Measurements from ENCODE around the gene PLIN3. TPM values are rescaled to one million over a fixed set of nuclear protein-coding genes. Genes with fewer than 3 reads are reported as not detected.

The PLIN3 gene
- total and polyA plus RNA-seq, 9 of the 15 experiments (the other 6 are each of a cell fraction or from before 2014, with no cell fraction given), result 7.5 to 75.6 (median 43.1) TPM

DNA sequence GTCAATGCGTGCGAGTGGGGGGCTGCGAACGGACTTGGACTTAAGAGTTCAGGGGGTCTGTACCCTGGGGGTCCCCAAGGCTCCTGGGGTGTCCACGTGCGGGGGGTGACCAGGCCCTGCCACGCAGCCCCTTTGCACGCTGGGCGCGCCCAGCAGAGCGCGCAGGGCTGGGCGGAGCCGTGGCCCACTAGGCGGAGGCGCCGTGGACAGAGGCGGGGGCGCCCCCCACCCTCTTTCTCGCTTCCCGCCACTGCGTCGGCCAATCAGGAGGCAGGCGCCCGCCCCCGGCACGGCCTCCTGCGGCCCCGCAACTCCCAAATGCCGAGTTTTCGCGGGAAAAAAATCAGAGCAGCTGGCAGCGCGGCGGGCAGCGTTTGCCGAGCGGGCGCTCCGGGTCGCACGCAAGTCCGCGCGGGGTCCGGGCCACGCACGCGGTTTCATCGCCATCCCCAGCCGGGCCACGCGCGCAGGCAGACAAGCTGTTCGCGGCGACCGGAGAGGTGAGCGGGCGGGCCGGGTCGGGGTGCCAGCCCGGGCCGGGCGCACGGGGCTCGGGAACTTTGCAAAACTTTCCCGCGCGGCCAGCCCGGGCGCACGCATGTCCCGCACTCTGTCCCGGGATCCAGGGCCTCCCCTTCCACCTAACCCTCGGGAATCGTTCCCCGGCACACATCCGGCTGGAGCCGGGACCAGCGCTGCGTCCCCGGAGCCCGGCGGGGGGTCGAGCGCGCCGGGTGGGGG lies 41.9 kb upstream of the PLIN3 start, which contains the start of gene UHRF1 (continued):
- TF ChIP-seq, protein P1, sequence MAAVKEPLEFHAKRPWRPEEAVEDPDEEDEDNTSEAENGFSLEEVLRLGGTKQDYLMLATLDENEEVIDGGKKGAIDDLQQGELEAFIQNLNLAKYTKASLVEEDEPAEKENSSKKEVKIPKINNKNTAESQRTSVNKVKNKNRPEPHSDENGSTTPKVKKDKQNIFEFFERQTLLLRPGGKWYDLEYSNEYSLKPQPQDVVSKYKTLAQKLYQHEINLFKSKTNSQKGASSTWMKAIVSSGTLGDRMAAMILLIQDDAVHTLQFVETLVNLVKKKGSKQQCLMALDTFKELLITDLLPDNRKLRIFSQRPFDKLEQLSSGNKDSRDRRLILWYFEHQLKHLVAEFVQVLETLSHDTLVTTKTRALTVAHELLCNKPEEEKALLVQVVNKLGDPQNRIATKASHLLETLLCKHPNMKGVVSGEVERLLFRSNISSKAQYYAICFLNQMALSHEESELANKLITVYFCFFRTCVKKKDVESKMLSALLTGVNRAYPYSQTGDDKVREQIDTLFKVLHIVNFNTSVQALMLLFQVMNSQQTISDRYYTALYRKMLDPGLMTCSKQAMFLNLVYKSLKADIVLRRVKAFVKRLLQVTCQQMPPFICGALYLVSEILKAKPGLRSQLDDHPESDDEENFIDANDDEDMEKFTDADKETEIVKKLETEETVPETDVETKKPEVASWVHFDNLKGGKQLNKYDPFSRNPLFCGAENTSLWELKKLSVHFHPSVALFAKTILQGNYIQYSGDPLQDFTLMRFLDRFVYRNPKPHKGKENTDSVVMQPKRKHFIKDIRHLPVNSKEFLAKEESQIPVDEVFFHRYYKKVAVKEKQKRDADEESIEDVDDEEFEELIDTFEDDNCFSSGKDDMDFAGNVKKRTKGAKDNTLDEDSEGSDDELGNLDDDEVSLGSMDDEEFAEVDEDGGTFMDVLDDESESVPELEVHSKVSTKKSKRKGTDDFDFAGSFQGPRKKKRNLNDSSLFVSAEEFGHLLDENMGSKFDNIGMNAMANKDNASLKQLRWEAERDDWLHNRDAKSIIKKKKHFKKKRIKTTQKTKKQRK (IDR thresholded peaks at IDR 0.05; ENCODE audit: borderline replicate concordance, low read depth, low read length), result no peak
- TF ChIP-seq MXI1 (IDR thresholded peaks at IDR 0.05; ENCODE audit: low read depth, low read length) (no peak), RBM34 (IDR thresholded peaks at IDR 0.05; ENCODE audit: borderline replicate concordance, insufficient read depth, low read length) (0 out of 2 replicates have a peak, but pooled peaks have one; percentile 51), ZZZ3 (IDR thresholded peaks at IDR 0.05) (no peak), CREB1 (IDR thresholded peaks at IDR 0.05) (no peak), CREB1 (CRISPR knock-in tag; IDR thresholded peaks at IDR 0.05) (no peak), CREM (IDR thresholded peaks at IDR 0.05; ENCODE audit: low read depth) (peak; percentile 58), E2F3 (CRISPR knock-in tag; IDR thresholded peaks at IDR 0.05) (peak; percentile 92), SAP30 (IDR thresholded peaks at IDR 0.05; ENCODE audit: borderline replicate concordance, insufficient read depth, low read depth, low read length, poor library complexity, severe bottlenecking) (peak; percentile 67), CBFA2T3 (IDR thresholded peaks at IDR 0.05) (no peak), TAF7 (tag; IDR thresholded peaks at IDR 0.05) (no peak)
- TF ChIP-seq, protein P2, sequence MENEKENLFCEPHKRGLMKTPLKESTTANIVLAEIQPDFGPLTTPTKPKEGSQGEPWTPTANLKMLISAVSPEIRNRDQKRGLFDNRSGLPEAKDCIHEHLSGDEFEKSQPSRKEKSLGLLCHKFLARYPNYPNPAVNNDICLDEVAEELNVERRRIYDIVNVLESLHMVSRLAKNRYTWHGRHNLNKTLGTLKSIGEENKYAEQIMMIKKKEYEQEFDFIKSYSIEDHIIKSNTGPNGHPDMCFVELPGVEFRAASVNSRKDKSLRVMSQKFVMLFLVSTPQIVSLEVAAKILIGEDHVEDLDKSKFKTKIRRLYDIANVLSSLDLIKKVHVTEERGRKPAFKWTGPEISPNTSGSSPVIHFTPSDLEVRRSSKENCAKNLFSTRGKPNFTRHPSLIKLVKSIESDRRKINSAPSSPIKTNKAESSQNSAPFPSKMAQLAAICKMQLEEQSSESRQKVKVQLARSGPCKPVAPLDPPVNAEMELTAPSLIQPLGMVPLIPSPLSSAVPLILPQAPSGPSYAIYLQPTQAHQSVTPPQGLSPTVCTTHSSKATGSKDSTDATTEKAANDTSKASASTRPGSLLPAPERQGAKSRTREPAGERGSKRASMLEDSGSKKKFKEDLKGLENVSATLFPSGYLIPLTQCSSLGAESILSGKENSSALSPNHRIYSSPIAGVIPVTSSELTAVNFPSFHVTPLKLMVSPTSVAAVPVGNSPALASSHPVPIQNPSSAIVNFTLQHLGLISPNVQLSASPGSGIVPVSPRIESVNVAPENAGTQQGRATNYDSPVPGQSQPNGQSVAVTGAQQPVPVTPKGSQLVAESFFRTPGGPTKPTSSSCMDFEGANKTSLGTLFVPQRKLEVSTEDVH (IDR thresholded peaks at IDR 0.05; ENCODE audit: low read depth, partially characterized antibody), result peak; percentile 99
- TF ChIP-seq, protein P3, sequence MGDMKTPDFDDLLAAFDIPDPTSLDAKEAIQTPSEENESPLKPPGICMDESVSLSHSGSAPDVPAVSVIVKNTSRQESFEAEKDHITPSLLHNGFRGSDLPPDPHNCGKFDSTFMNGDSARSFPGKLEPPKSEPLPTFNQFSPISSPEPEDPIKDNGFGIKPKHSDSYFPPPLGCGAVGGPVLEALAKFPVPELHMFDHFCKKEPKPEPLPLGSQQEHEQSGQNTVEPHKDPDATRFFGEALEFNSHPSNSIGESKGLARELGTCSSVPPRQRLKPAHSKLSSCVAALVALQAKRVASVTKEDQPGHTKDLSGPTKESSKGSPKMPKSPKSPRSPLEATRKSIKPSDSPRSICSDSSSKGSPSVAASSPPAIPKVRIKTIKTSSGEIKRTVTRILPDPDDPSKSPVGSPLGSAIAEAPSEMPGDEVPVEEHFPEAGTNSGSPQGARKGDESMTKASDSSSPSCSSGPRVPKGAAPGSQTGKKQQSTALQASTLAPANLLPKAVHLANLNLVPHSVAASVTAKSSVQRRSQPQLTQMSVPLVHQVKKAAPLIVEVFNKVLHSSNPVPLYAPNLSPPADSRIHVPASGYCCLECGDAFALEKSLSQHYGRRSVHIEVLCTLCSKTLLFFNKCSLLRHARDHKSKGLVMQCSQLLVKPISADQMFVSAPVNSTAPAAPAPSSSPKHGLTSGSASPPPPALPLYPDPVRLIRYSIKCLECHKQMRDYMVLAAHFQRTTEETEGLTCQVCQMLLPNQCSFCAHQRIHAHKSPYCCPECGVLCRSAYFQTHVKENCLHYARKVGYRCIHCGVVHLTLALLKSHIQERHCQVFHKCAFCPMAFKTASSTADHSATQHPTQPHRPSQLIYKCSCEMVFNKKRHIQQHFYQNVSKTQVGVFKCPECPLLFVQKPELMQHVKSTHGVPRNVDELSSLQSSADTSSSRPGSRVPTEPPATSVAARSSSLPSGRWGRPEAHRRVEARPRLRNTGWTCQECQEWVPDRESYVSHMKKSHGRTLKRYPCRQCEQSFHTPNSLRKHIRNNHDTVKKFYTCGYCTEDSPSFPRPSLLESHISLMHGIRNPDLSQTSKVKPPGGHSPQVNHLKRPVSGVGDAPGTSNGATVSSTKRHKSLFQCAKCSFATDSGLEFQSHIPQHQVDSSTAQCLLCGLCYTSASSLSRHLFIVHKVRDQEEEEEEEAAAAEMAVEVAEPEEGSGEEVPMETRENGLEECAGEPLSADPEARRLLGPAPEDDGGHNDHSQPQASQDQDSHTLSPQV (IDR thresholded peaks at IDR 0.05), result 0 out of 2 replicates have a peak, but pooled peaks have one; percentile 47
- TF ChIP-seq, protein P4, sequence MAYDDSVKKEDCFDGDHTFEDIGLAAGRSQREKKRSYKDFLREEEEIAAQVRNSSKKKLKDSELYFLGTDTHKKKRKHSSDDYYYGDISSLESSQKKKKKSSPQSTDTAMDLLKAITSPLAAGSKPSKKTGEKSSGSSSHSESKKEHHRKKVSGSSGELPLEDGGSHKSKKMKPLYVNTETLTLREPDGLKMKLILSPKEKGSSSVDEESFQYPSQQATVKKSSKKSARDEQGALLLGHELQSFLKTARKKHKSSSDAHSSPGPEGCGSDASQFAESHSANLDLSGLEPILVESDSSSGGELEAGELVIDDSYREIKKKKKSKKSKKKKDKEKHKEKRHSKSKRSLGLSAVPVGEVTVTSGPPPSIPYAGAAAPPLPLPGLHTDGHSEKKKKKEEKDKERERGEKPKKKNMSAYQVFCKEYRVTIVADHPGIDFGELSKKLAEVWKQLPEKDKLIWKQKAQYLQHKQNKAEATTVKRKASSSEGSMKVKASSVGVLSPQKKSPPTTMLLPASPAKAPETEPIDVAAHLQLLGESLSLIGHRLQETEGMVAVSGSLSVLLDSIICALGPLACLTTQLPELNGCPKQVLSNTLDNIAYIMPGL (CRISPR knock-in tag; IDR thresholded peaks at IDR 0.05), result 0 out of 2 replicates have a peak, but pooled peaks have one; percentile 41

Measured in K562 (cell line).